Neural progenitor cell (in vitro differentiated cells): Measurements from ENCODE around the gene ITGB5.

ENCODE experiments used
- CTCF ChIP-seq: fragments of 200-600 bp; sonication (generic); IDR thresholded peaks from 2 replicates; pipeline ENCODE4 v1.5.1; 2017; ENCODE audit warnings: antibody characterized with exemption, mild to moderate bottlenecking
- EZH2 ChIP-seq: fragments of 200-600 bp; sonication (generic); IDR thresholded peaks from 2 replicates; pipeline ENCODE4 v1.6.1; 2017; ENCODE audit warnings: antibody characterized with exemption, mild to moderate bottlenecking, moderate library complexity
- EZH2phosphoT487 ChIP-seq: fragments of 200-600 bp; sonication (generic); IDR thresholded peaks from 2 replicates; pipeline ENCODE4 v1.6.1; 2017; ENCODE audit warnings: antibody characterized with exemption

DNA sequence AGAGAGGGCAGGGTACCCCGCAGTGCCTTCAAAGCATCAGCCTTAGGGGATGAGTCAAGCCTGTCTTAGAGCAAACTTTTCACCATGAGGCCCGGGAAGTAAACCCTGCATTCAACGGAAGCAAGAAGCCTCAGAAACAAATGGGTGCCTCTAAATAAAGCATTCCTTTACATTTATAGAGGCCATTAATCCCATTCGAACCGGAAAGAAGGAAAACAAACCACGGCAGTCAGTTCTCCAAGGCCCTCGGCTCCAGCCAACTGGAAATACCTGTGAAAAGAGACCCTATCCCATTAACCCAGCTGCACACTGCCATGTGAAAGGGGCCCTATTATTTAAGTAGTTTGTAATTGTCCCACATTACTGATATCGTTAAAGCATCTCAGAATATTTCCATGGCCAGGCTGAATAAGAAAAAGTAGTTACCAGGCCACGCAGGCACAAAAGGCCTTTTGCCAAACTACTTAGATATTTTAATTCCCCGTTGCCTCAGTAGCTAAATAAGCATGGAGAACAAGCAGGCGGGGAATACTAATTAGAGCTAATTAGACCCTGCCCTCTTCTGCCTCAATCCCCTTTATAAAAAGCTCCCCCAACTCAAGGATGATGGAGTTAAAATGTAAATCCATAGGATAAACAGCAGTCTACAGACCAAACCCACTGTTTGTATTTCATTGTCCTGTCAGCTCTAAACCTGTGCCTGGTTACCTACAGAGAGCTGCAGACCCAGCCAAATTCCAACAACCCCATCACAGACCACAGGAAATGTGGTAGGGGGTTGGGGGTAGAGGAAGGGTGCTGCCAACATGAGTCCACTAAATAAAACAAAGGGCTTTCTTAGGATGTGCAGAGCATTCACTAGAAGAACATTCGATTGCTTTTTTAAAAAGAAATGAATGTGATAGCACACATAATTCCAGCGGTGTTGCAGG is 4.1 kb downstream of the ITGB5 start:
- no peak for TF ChIP-seq CTCF
- TF ChIP-seq EZH2phosphoT487 = no peak
- TF ChIP-seq EZH2 = no peak
